NCI-H146 treated with DMSO at 0.1 percent for 48 hours (cell line): Measurements from ENCODE around the gene NCKAP5.
"Not testable (repeated sequence)": the region's sequence is repeated elsewhere in the genome, so short reads cannot be mapped to it uniquely, and the experiment has no call there.

Source experiments
- DNase-seq: peaks from one replicate; lab custom pipeline; 2025; ENCODE audit not compliant: unreplicated experiment; lab: John Stamatoyannopoulos, UW

NCKAP5 gene

GRCh38 chr2:133475610-133476009, 92.7 kb downstream of the NCKAP5 start:
- no peak for DNase-seq

GRCh38 chr2:133470446-133470845, 97.8 kb downstream of the NCKAP5 start:
- DNase-seq, result not testable (repeated sequence)

GRCh38 chr2:133462811-133463210, 105.5 kb downstream of the NCKAP5 start:
- DNase-seq, result no peak

GRCh38 chr2:133461484-133461883, 106.8 kb downstream of the NCKAP5 start:
- DNase-seq, result no peak

- no peak for DNase-seq
Measured at GRCh38 chr2:133459590-133459989, 108.7 kb downstream of the NCKAP5 start.

GRCh38 chr2:133458280-133458679, 110.0 kb downstream of the NCKAP5 start:
- no peak for DNase-seq

GRCh38 chr2:133457861-133458260, 110.4 kb downstream of the NCKAP5 start:
- no peak for DNase-seq

GRCh38 chr2:133456971-133457370, 111.3 kb downstream of the NCKAP5 start:
- DNase-seq, result no peak

GRCh38 chr2:133456156-133456555, 112.1 kb downstream of the NCKAP5 start:
- no peak for DNase-seq

GRCh38 chr2:133453032-133453431, 115.2 kb downstream of the NCKAP5 start:
- no peak for DNase-seq

GRCh38 chr2:133452583-133452982, 115.7 kb downstream of the NCKAP5 start:
- DNase-seq, result no peak

GRCh38 chr2:133452146-133452545, 116.1 kb downstream of the NCKAP5 start:
- DNase-seq, result no peak

GRCh38 chr2:133448195-133448594, 120.1 kb downstream of the NCKAP5 start:
- DNase-seq, result no peak

GRCh38 chr2:133447303-133447702, 121.0 kb downstream of the NCKAP5 start:
- no peak for DNase-seq

- DNase-seq, result no peak
Measured at GRCh38 chr2:133444465-133444864, 123.8 kb downstream of the NCKAP5 start.

- DNase-seq, result no peak
Measured at GRCh38 chr2:133442393-133442792, 125.9 kb downstream of the NCKAP5 start.

- no peak for DNase-seq
Measured at GRCh38 chr2:133439565-133439920, 128.7 kb downstream of the NCKAP5 start.

- no peak for DNase-seq
Measured at GRCh38 chr2:133438848-133439564, 129.3 kb downstream of the NCKAP5 start.

GRCh38 chr2:133438026-133438425, 130.2 kb downstream of the NCKAP5 start:
- DNase-seq, result no peak

- DNase-seq, result no peak
Measured at GRCh38 chr2:133437492-133437891, 130.8 kb downstream of the NCKAP5 start.

GRCh38 chr2:133434959-133435668, 133.1 kb downstream of the NCKAP5 start:
- no peak for DNase-seq
